GM06990 (cell line): Measurements from ENCODE around the gene ASPDH.

Experiments
- DNase-seq: peaks from one replicate; pipeline ENCODE4 v3.0.0-alpha.2; 2011; ENCODE audit not compliant: insufficient read length; ENCODE audit errors: extremely low read depth
- H3K27me3 ChIP-seq: replicated peaks from 2 replicates; pipeline ENCODE4 v1.6.0; 2011; ENCODE audit warnings: low read length; ENCODE audit not compliant: control insufficient read depth, insufficient read depth
- H3K36me3 ChIP-seq: 2 replicates; pipeline ENCODE4 v1.5.1; 2011; ENCODE audit warnings: low read length; ENCODE audit not compliant: control insufficient read depth, insufficient read depth
- H3K4me3 ChIP-seq: replicated peaks from 2 replicates; pipeline ENCODE4 v1.5.1; 2011; ENCODE audit warnings: low read depth, mild to moderate bottlenecking, control low read depth, low read length
- CTCF ChIP-seq: IDR thresholded peaks from 2 replicates; pipeline ENCODE4 v1.5.1; 2011; ENCODE audit warnings: low read length, control low read depth, mild to moderate bottlenecking, inconsistent platforms; ENCODE audit not compliant: insufficient read depth, poor library complexity, severe bottlenecking

The ASPDH gene

GRCh38 chr19:50558039-50558438 lies 44.3 kb upstream of the ASPDH start:
- DNase-seq: no peak
- no peaks in the 10 kb centered on the region; the same call in 1 of the 2 replicates for H3K27me3 ChIP-seq
- no peaks in the 10 kb centered on the region for H3K36me3 ChIP-seq
- no peak for TF ChIP-seq CTCF
- no peak overlapping the region for H3K4me3 ChIP-seq

- H3K4me3 ChIP-seq: no peak overlapping the region
- H3K27me3 ChIP-seq: no peaks in the 10 kb centered on the region; the same call in none of the 2 replicates
- no peaks in the 10 kb centered on the region for H3K36me3 ChIP-seq
- no peak for TF ChIP-seq CTCF
- no peak for DNase-seq
These were observed 43.4 kb upstream of the ASPDH start for GRCh38 chr19:50557009-50557613.

GRCh38 chr19:50556282-50557008 lies 42.7 kb upstream of the ASPDH start:
- peak; percentile 67 for DNase-seq
- H3K4me3 ChIP-seq: peak overlapping the region; percentile 58

GRCh38 chr19:50555450-50556281 lies 42.0 kb upstream of the ASPDH start:
- Histone ChIP-seq H3K27me3 (no peaks in the 10 kb centered on the region; the same call in none of the 2 replicates), H3K36me3 (no peaks in the 10 kb centered on the region), H3K4me3 (peak overlapping the region; percentile 58)
- DNase-seq: no peak
- TF ChIP-seq CTCF: no peak

More at GRCh38 chr19:50556282-50557008, 42.7 kb upstream of the ASPDH start:
- Histone ChIP-seq H3K27me3 (no peaks in the 10 kb centered on the region; the same call in none of the 2 replicates), H3K36me3 (no peaks in the 10 kb centered on the region)
- peak; percentile 98 for TF ChIP-seq CTCF

- no peak overlapping the region for H3K4me3 ChIP-seq
- TF ChIP-seq CTCF: no peak
- H3K36me3 ChIP-seq: no peaks in the 10 kb centered on the region
- no peak for DNase-seq
- no peaks in the 10 kb centered on the region; the same call in none of the 2 replicates for H3K27me3 ChIP-seq
These were observed 41.3 kb upstream of the ASPDH start for GRCh38 chr19:50555033-50555432.
